ENCODE data around the gene ARID3A. TPM values are rescaled to one million over a fixed set of nuclear protein-coding genes. Genes with fewer than 3 reads are reported as not detected.
A peak's percentile ranks its signal among the peaks of the same experiment; 100 is the strongest.
"Not testable (repeated sequence)": the region's sequence is repeated elsewhere in the genome, so short reads cannot be mapped to it uniquely, and the experiment has no call there.

ARID3A gene
- total RNA-seq (2022) (0.85 and 1.6 TPM in 2 replicates), Bru-seq, nascent RNA (percentile 16 among the genes with signal in this experiment), BruChase-seq, experiment 1, labeled RNA remaining after a 6-hour chase (percentile 18 among the genes with signal in this experiment), BruChase-seq, experiment 2, labeled RNA remaining after a 2-hour chase (percentile 21 among the genes with signal in this experiment)
- long read RNA-seq, result 0 reads

- peak; percentile 60 for DNase-seq
- intact Hi-C loops (cut with micrococcal nuclease; ENCODE audit: unreplicated experiment), result no loop called here
- CTCF ChIA-PET, result no interaction called here
- Mint-ChIP-seq H3K4me3 (ENCODE audit: low read depth, unreplicated experiment) (peak within 1 kb of the TSS; percentile 53), H3K9me3 (ENCODE audit: low read depth, unreplicated experiment) (no peaks in the 10 kb centered on the region), H3K4me1 (ENCODE audit: low read depth, unreplicated experiment) (no peaks in the 10 kb centered on the region), H3K27ac (ENCODE audit: unreplicated experiment) (no peak within 1 kb of the TSS), H3K27me3 (ENCODE audit: unreplicated experiment) (peaks cover 11% of the 10 kb centered on the region), H3K36me3 (ENCODE audit: insufficient read depth, unreplicated experiment) (peaks cover 8% of the 10 kb centered on the region)
- BruUV-seq (replicated peaks), result no TSS peak
- no peak for TF ChIP-seq CTCF (IDR thresholded peaks at IDR 0.05; ENCODE audit: unreplicated experiment)
Measured at GRCh38 chr19:925526-926322, at the start of gene ARID3A. TSS of gene ARID3A (plus strand) at chr19:926035. CDS start at chr19:929529, 3,494 bp downstream.

DNA sequence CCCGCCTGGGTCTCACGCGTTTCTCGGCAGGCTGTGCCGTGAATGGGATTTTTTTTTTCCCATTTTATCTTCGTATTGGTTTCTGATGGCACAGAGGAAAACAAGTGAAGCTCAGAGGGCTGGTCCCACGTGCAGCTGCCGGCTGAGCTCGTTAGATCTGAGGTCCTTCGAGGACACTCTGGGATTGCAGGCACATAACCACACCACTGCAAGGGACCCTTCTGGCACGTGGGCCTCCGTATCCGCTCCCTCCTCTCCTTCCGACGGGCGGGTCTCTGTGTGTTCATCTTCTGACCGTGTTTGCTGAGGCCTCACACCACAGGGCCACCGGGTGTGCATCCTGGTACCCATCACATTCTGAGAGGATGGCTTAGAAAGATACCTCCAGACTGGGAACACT, 49.7 kb upstream of the ARID3A start:
- TF ChIP-seq CTCF (IDR thresholded peaks at IDR 0.05; ENCODE audit: unreplicated experiment), result no peak
- H3K4me1 Mint-ChIP-seq (ENCODE audit: low read depth, unreplicated experiment), result no peaks in the 10 kb centered on the region
- BruUV-seq (replicated peaks), result no TSS peak
- no peaks in the 10 kb centered on the region for H3K9me3 Mint-ChIP-seq (ENCODE audit: low read depth, unreplicated experiment)
- CTCF ChIA-PET, result no interaction called here
- intact Hi-C loops (cut with micrococcal nuclease; ENCODE audit: unreplicated experiment), result no loop called here
- H3K27ac Mint-ChIP-seq (ENCODE audit: unreplicated experiment), result no peak overlapping the region
- no peaks in the 10 kb centered on the region for H3K27me3 Mint-ChIP-seq (ENCODE audit: unreplicated experiment)
- H3K36me3 Mint-ChIP-seq (ENCODE audit: insufficient read depth, unreplicated experiment), result peaks cover 19% of the 10 kb centered on the region
- no peak for DNase-seq
- H3K4me3 Mint-ChIP-seq (ENCODE audit: low read depth, unreplicated experiment), result no peak overlapping the region

DNA sequence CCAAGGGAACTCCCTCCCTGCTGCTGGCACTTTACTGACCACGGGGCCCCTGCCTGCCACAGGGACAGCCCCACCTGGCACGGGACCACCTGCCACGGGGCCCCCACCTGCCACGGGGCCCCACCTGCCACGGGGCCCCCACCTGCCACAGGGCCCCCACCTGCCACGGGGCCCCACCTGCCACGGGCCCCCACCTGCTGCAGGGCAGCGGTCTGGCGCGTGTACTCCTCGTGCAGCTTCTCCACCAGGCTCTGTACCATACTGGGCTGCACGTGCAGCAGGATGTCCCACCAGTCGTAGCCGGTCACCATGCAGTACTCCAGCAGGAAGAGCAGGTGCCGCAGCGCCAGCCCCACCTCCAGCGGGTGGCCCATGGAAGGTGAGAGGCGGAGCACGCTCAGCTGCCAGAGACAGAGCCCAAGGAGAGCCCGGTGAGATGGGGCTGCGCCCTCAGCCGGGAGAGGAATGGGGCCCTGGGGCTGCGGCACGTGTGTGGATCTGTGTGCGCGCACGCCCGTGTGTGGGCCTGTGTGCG, 49.0 kb upstream of the ARID3A start:
- no TSS peak for BruUV-seq (replicated peaks)
- Mint-ChIP-seq H3K4me1 (ENCODE audit: low read depth, unreplicated experiment) (no peaks in the 10 kb centered on the region), H3K4me3 (ENCODE audit: low read depth, unreplicated experiment) (no peak overlapping the region), H3K27me3 (ENCODE audit: unreplicated experiment) (no peaks in the 10 kb centered on the region), H3K27ac (ENCODE audit: unreplicated experiment) (no peak overlapping the region), H3K36me3 (ENCODE audit: insufficient read depth, unreplicated experiment) (peaks cover 19% of the 10 kb centered on the region), H3K9me3 (ENCODE audit: low read depth, unreplicated experiment) (no peaks in the 10 kb centered on the region)
- intact Hi-C loops (cut with micrococcal nuclease; ENCODE audit: unreplicated experiment), result no loop called here
- no peak for DNase-seq
- CTCF ChIA-PET, result no interaction called here
- TF ChIP-seq CTCF (IDR thresholded peaks at IDR 0.05; ENCODE audit: unreplicated experiment), result no peak

DNA sequence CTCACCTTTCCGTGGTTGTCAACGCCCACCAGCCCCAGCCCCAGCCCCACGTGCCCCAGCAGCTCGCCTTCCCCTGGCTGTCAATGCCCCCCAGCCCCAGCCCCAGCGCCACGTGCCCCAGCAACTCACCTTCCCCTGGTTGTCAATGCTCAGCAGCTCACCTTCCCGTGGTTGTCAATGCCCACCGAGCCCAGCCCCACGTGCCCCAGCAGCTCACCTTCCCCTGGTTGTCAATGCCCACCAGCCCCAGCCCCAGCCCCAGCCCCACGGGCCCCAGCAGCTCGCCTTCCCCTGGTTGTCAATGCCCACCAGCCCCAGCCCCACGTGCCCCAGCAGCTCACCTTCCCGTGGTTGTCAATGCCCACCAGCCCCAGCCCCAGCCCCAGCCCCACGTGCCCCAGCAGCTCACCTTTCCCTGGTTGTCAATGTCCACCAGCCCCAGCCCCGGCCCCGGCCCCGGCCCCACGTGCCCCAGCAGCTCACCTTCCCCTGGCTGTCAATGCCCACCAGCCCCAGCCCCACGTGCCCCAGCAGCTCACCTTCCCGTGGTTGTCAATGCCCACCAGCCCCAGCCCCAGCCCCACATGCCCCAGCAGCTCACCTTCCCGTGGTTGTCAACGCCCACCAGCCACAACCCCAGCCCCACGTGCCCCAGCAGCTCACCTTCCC, 47.7 kb upstream of the ARID3A start:
- H3K27me3 Mint-ChIP-seq (ENCODE audit: unreplicated experiment); BruUV-seq (replicated peaks); DNase-seq; intact Hi-C loops (cut with micrococcal nuclease; ENCODE audit: unreplicated experiment); H3K4me3 Mint-ChIP-seq (ENCODE audit: low read depth, unreplicated experiment); H3K4me1 Mint-ChIP-seq (ENCODE audit: low read depth, unreplicated experiment); CTCF ChIA-PET; H3K27ac Mint-ChIP-seq (ENCODE audit: unreplicated experiment); H3K9me3 Mint-ChIP-seq (ENCODE audit: low read depth, unreplicated experiment): not testable (repeated sequence)
- peaks cover 11% of the 10 kb centered on the region for H3K36me3 Mint-ChIP-seq (ENCODE audit: insufficient read depth, unreplicated experiment)

DNA sequence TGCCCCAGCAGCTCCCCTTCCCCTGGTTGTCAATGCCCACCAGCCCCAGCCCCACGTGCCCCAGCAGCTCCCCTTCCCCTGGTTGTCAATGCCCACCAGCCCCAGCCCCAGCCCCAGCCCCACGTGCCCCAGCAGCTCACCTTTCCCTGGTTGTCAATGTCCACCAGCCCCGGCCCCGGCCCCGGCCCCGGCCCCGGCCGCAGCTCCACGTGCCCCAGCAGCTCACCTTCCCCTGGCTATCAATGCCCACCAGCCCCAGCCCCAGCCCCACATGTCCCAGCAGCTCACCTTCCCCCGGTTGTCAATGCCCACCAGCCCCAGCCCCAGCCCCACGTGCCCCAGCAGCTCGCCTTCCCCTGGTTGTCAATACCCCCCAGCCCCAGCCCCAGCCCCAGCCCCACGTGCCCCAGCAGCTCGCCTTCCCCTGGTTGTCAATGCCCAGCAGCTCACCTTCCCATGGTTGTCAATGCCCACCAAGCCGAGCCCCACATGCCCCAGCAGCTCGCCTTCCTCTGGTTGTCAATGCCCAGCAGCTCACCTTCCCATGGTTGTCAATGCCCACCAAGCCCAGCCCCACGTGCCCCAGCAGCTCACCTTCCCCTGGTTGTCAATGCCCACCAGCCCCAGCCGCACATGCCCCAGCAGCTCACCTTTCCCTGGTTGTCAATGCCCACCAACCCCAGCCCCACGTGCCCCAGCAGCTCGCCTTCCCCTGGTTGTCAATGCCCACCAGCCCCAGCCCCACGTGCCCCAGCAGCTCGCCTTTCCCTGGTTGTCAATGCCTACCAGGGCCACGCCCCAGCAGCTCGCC, 46.9 kb upstream of the ARID3A start:
- H3K27me3 Mint-ChIP-seq (ENCODE audit: unreplicated experiment); DNase-seq; H3K4me3 Mint-ChIP-seq (ENCODE audit: low read depth, unreplicated experiment); H3K27ac Mint-ChIP-seq (ENCODE audit: unreplicated experiment); H3K9me3 Mint-ChIP-seq (ENCODE audit: low read depth, unreplicated experiment); intact Hi-C loops (cut with micrococcal nuclease; ENCODE audit: unreplicated experiment); BruUV-seq (replicated peaks); H3K4me1 Mint-ChIP-seq (ENCODE audit: low read depth, unreplicated experiment): not testable (repeated sequence)
- CTCF ChIA-PET, result interaction anchor here (0.6 to 0.7 kb wide), 2 partner anchors 9 to 372 kb away, joined by 4 to 5 read pairs; no protein-coding TSS in a partner anchor
- peaks cover 20% of the 10 kb centered on the region for H3K36me3 Mint-ChIP-seq (ENCODE audit: insufficient read depth, unreplicated experiment)

All from Calu3 (cell line).